PFSK-1 (cell line): ENCODE results near the gene COCH.

Source experiments
- FOXP2 ChIP-seq: optimal IDR thresholded peaks from 2 replicates; pipeline ENCODE3; 2011; ENCODE audit warnings: borderline replicate concordance, control low read depth, inconsistent platforms; ENCODE audit not compliant: insufficient read depth; ENCODE audit errors: extremely low read length, extremely low read depth
- POLR2AphosphoS5 ChIP-seq: IDR thresholded peaks from 2 replicates; pipeline ENCODE4 v1.6.1; 2012; ENCODE audit warnings: low read depth, mild to moderate bottlenecking, control low read depth, low read length, moderate library complexity
- REST ChIP-seq, 2 experiments: IDR thresholded peaks; 2 replicates each; pipeline versions ENCODE4 v1.6.1 to v1.8.0; 2011 to 2012; ENCODE audit warnings: low read depth in 2 of 2, low read length in 2 of 2, control low read depth in 1 of 2, inconsistent platforms in 1 of 2, mild to moderate bottlenecking in 1 of 2, moderate library complexity in 1 of 2; ENCODE audit not compliant: insufficient read depth in 1 of 2
- SIN3A ChIP-seq: IDR thresholded peaks from 2 replicates; pipeline ENCODE4 v1.6.1; 2012; ENCODE audit warnings: mild to moderate bottlenecking, low read length, moderate library complexity, borderline replicate concordance; ENCODE audit not compliant: insufficient read depth
- TAF1 ChIP-seq: IDR thresholded peaks from 2 replicates; pipeline ENCODE4 v1.6.1; 2012; ENCODE audit warnings: low read length, control low read depth, borderline replicate concordance; ENCODE audit not compliant: insufficient read depth

The COCH gene

GRCh38 chr14:30861200-30861599 lies 13.2 kb upstream of the COCH start:
- TF ChIP-seq TAF1: no peak
- no peak for TF ChIP-seq REST (IDR thresholded peaks at IDR 0.05; ENCODE audit: insufficient read depth in 1 of 2, low read depth in 2 of 2, low read length in 2 of 2)
- TF ChIP-seq POLR2AphosphoS5: no peak

DNA sequence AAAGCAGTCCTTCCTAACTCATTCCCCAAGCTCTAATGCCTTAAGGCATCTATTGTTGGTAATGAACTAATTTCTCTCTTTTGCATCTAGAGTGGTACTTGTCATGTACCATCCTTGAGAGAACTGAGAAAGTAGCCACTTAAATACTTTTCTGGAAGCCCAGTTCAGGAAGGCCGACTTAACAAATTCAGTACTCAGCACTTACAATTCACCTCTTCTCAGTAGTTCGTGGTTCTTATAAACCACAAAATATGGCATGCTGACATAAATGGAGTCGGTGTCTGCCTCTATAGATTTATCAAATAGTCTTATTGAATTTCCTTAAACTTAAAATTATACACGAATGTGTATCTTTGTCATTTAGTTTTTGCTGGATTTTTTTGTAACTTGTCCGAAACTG lies 9.4 kb upstream of the COCH start:
- TF ChIP-seq REST (IDR thresholded peaks at IDR 0.05; ENCODE audit: insufficient read depth in 1 of 2, low read depth in 2 of 2, low read length in 2 of 2): no peak
- no peak for TF ChIP-seq POLR2AphosphoS5
- no peak for TF ChIP-seq FOXP2
- TF ChIP-seq SIN3A: no peak

- TF ChIP-seq REST (IDR thresholded peaks at IDR 0.05; ENCODE audit: insufficient read depth in 1 of 2, low read depth in 2 of 2, low read length in 2 of 2) (no peak), SIN3A (no peak), POLR2AphosphoS5 (no peak), TAF1 (no peak), FOXP2 (no peak)
Observed at GRCh38 chr14:30868736-30869135, 5.6 kb upstream of the COCH start.

GRCh38 chr14:30869551-30870155 lies 4.7 kb upstream of the COCH start:
- TF ChIP-seq POLR2AphosphoS5 (no peak), FOXP2 (no peak), REST (IDR thresholded peaks at IDR 0.05; ENCODE audit: insufficient read depth in 1 of 2, low read depth in 2 of 2, low read length in 2 of 2) (no peak)

DNA sequence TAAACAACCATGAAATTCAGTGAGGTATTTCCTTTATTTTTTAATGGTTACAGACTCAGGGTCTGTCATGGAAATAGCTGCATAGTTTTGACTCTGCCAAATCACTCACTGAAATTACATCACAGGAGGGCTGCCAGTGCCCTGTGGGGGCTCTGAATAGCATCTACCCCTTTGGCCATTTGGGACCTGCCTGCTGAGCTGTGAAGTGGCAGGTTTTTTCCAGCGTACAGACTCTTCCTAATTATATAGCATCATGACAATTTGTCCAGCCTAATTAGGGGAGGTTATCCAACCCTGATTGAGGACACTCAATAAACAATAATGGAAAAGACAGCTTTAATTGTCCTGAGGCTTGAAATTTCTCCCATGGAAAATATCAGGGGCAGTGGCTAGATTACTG lies 1.8 kb upstream of the COCH start:
- TF ChIP-seq SIN3A: no peak
- TF ChIP-seq REST (IDR thresholded peaks at IDR 0.05; ENCODE audit: insufficient read depth in 1 of 2, low read depth in 2 of 2, low read length in 2 of 2): no peak
- no peak for TF ChIP-seq POLR2AphosphoS5
- no peak for TF ChIP-seq TAF1
